ENCODE measurements around the gene SERGEF. TPM values are rescaled to one million over a fixed set of nuclear protein-coding genes. Genes with fewer than 3 reads are reported as not detected.

The SERGEF gene
- total and polyA plus RNA-seq, 11 donors: 11.6 to 55.0 (median 22.1) TPM

- TF ChIP-seq POLR2A (IDR thresholded peaks at IDR 0.05): no peak
- TF ChIP-seq, protein P1, sequence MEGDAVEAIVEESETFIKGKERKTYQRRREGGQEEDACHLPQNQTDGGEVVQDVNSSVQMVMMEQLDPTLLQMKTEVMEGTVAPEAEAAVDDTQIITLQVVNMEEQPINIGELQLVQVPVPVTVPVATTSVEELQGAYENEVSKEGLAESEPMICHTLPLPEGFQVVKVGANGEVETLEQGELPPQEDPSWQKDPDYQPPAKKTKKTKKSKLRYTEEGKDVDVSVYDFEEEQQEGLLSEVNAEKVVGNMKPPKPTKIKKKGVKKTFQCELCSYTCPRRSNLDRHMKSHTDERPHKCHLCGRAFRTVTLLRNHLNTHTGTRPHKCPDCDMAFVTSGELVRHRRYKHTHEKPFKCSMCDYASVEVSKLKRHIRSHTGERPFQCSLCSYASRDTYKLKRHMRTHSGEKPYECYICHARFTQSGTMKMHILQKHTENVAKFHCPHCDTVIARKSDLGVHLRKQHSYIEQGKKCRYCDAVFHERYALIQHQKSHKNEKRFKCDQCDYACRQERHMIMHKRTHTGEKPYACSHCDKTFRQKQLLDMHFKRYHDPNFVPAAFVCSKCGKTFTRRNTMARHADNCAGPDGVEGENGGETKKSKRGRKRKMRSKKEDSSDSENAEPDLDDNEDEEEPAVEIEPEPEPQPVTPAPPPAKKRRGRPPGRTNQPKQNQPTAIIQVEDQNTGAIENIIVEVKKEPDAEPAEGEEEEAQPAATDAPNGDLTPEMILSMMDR (IDR thresholded peaks at IDR 0.05): no peak
- no peak overlapping the region for H3K27ac ChIP-seq
- H3K4me1 ChIP-seq: peaks cover 0 to 15% (median 5%) of the 10 kb centered on the region in 12 donors
- no peak for ATAC-seq
- no peak overlapping the region for H3K4me3 ChIP-seq
- no peaks in the 10 kb centered on the region for H3K36me3 ChIP-seq
- no peak for DNase-seq
- intact Hi-C loops (cut with DNase I): loop anchor here in 7 of 10 donors (5.0 to 10.0 kb wide), 8 partner anchors 74 to 251 kb away; partner anchors contain the start of gene KCNC1 (in 3 of the 7)
- H3K27me3 ChIP-seq: no peaks in the 10 kb centered on the region
- H3K9me3 ChIP-seq: no peaks in the 10 kb centered on the region
- 85 to 94% (median 91%) methylated on average over 2 of the region's 2 CpGs for WGBS, 4 donors
Measured at GRCh38 chr11:17848715-17849114, 164.1 kb downstream of the SERGEF start.

DNA sequence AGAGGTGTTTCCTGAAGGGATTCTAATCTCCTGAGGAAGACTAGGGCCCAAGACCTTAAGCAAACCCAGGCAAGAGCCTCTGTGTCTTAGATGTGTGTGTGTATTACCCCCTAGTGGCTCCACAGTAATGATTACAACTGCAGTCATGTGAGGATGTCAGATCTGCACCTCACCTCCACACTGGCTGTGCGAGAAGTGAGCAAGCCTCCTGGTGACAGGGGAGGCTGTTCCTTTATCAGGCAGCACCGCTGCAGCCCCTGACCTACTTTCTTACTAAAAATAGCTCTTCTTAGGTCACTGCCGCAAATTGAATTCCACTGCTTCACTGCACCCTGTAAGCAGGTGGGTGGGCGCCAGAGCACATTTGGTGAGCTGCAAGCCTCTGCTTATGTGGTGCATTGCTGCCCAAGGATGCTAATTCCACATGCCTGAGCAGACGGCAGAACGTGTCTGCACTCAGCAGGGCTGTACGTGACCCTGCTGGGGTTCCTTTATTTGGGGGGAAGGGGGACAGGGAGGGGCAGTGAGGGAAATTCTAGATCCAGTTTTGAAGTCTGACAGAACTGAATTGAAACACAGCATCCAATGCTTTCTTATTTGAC is 165.9 kb downstream of the SERGEF start:
- WGBS, 4 donors: 33 to 62% (median 51%) methylated on average over 5 to 7 of the region's 7 CpGs
- H3K36me3 ChIP-seq: no peaks in the 10 kb centered on the region
- no peaks in the 10 kb centered on the region for H3K27me3 ChIP-seq
- peaks cover 0 to 13% (median 5%) of the 10 kb centered on the region in 12 donors for H3K4me1 ChIP-seq
- no peak overlapping the region for H3K4me3 ChIP-seq
- H3K27ac ChIP-seq: no peak overlapping the region
- peak in 4 of 5 donors; percentile 10 to 47 (median 32) for DNase-seq
- intact Hi-C loops (cut with DNase I): loop anchor here in 7 of 10 donors (2.0 to 10.0 kb wide), 9 partner anchors 72 to 250 kb away; partner anchors contain the start of gene KCNC1 (in 3 of the 7)
- peak in 3 of 4 donors; percentile 81 to 86 (median 83) for ATAC-seq
- TF ChIP-seq, protein P1 (IDR thresholded peaks at IDR 0.05): peak in 8 of 12 donors; percentile 8 to 46 (median 32)
- no peak for TF ChIP-seq POLR2A (IDR thresholded peaks at IDR 0.05)
- no peaks in the 10 kb centered on the region for H3K9me3 ChIP-seq

DNA sequence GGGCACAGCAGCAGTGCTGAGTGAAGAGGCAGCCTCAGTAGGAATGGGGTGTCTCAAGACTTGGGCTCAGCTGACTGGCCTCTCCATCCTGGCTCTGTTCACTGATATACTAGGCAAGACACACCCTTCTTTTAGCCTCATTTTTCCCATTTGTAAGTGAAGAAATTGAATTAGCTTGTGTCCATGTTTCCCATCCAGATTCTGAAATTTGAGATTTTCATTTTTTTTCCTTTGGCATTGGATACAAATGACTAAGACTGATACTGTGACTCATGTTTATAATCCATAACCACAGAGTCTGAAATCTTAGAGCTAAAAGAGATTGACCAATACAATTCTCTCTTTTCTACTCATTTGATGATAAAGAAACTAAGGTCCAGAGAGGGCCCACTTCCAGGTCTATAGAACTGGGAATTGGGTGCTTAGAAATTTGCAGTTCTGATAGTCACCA is 167.4 kb downstream of the SERGEF start:
- intact Hi-C loops (cut with DNase I): loop anchor here in 7 of 10 donors (5.0 to 10.0 kb wide), 8 partner anchors 71 to 248 kb away; partner anchors contain the start of gene KCNC1 (in 3 of the 7)
- DNase-seq (peak in 1 of 5 donors; percentile 28), ATAC-seq (peak; percentile 18 to 73 (median 51))
- Histone ChIP-seq H3K9me3 (no peaks in the 10 kb centered on the region), H3K4me3 (no peak overlapping the region), H3K4me1 (peaks cover 0 to 13% (median 5%) of the 10 kb centered on the region in 12 donors), H3K27me3 (no peaks in the 10 kb centered on the region), H3K36me3 (no peaks in the 10 kb centered on the region), H3K27ac (peak overlapping the region in 1 of 12 donors; percentile 20)
- TF ChIP-seq POLR2A (IDR thresholded peaks at IDR 0.05): no peak
- TF ChIP-seq, protein P1 (IDR thresholded peaks at IDR 0.05): no peak

- 87 to 99% (median 97%) methylated on average over 4 of the region's 4 CpGs for WGBS, 4 donors
- Histone ChIP-seq H3K4me3 (no peak overlapping the region), H3K4me1 (no peaks in the 10 kb centered on the region), H3K9me3 (no peaks in the 10 kb centered on the region), H3K27me3 (no peaks in the 10 kb centered on the region), H3K36me3 (no peaks in the 10 kb centered on the region), H3K27ac (no peak overlapping the region)
- intact Hi-C loops (cut with DNase I): loop anchor here in 6 of 10 donors (10.0 kb wide), 5 partner anchors 65 to 235 kb away; partner anchors contain the start of gene KCNC1 (in 2 of the 6)
- no peak for DNase-seq
- TF ChIP-seq, protein P1 (IDR thresholded peaks at IDR 0.05): no peak
- no peak for TF ChIP-seq POLR2A (IDR thresholded peaks at IDR 0.05)
- peak in 1 of 4 donors; percentile 35 for ATAC-seq
Measured at GRCh38 chr11:17840101-17840548, 172.7 kb downstream of the SERGEF start.

Measured in heart left ventricle (tissue), 16 donors.